NCI-H1048 (cell line): ENCODE data around the gene DIAPH2.

Experiments
- DNase-seq: peaks from one replicate; lab custom pipeline; 2025; lab: John Stamatoyannopoulos, UW

The DIAPH2 gene

DNA sequence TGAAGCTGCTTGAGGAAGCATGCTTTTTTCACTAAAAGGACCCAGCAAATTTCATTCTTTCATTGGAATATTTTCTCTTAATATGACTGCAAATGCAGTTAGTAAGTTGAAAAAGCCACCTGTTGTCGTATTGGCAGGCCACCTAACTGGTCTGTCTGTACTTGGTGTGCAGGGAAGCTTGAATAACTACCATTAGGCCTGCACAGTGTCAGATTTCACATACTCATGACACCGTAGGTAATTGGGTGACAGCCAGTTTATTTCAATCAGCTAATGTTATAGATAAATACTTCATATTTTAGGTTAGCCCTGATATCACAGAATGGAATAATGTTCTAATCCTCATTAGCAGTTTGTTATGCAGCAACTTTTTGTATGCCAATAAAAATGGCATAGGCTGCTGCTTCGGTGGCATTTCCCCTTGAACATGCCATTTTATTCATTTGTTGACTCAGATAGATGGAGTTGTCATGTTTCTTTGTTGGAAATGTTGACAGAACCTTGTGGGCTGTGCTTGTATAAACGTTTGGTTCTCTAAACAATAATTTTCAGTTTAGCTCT, 372.8 kb downstream of the DIAPH2 start:
- no peak for DNase-seq

DNA sequence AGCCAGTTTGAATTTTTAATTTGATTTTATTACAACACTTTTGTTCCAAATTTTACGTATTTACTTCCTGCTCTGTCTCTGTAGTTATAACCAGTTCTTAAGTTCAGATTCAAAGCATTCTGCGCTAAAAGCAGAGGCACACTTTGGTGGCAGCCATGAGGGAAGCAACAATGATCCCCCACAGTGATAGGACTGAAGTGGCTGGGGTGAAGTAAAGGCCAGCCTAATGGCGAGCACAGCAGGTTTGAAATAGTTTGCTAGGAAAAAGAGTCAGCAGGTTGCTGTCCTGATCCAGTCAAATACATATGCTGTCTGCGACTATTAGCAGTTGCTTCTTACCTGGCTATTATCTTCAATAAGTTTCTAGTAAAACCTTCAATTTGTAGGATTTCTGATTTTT, 375.4 kb downstream of the DIAPH2 start:
- no peak for DNase-seq

DNA sequence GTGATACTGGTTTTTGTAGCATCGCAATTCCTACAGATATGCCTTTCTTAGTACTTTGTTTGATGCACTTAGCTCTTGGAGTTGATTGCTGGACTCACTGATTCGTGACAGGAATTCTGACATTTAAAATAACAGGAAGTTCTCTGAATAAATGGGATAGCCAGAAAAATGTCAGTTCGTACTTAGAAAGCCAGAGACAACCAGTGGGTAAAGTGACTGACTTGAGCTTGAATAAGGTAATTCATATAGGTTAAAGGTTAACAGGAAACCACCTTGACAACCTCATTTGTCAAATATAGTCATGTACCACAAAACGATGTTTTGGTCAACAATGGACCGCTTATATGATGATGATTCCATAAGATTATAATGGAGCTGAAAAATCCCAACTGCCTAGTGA, 380.4 kb downstream of the DIAPH2 start:
- no peak for DNase-seq

DNA sequence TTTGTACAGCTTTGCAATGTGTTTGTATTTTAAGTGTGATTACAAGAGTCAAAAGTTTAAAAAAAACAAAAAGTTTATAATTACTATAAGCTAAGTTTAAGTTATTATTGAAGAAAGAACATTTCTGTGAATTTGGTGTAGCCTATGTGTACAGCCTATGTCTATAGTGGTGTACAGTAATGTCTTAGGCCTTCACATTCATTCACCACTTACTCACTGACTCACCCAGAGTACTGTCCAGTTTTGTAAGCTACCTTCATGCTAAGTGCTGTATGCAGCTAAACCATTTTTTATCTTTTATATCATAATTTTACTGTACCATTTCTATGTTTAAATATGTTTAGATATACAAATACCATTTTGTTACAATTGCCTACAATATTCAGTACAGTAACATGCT, 381.3 kb downstream of the DIAPH2 start:
- no peak for DNase-seq

DNA sequence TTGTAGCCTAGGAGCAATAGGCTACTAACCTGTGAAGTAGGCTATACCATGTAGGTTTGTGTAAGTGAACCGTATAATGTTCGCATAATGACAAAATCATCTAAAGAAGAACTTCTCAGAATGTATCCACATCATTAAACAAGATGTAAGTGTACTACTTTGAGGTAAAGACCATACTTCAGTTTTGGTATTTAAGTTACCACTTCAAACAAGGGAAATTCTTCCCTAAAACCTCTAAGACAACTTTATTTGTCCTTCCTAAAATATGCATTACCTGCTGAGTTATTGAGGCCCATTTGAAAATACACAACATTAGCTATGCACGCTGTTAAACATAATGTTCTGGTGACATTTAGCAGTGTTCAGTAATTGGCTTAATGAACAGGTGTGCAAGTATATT, 381.7 kb downstream of the DIAPH2 start:
- DNase-seq: no peak

DNA sequence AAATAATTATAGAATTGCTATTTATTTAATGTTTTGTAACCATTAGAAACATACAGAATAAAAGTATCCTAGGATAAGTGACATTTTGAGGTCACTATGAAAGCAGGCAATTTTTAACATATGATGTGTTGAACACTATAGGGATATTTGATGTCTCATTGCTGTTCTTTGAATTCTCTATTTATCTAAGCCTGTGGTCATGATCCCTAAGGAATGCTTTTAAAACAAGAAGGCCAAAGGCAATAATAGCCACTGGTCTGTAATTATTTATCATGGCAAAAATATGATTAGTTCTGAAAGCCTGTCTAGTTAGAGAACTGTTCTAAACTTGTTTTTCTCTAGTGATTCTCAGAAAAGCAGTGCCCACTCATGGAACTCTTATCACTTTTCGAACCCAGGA, 385.7 kb downstream of the DIAPH2 start:
- DNase-seq: no peak

DNA sequence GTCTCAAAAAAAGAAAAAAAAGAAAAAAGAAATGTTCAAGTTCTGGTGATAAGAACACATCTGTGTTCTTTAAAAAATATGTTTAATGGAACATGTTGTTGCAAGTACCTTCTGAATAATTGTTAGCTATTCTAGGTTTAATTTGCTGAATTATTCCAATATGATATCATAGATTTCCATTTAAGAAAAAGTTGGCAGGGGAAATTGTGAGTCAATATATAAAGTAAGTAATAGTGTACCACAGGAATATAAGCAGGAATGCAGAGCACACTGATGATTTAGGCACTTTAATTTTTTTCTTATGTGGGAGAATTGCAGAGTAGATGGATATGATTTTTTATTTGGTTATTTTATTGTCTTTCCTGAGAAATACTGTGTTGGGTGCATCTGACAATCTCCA, 389.8 kb downstream of the DIAPH2 start:
- DNase-seq: no peak

DNA sequence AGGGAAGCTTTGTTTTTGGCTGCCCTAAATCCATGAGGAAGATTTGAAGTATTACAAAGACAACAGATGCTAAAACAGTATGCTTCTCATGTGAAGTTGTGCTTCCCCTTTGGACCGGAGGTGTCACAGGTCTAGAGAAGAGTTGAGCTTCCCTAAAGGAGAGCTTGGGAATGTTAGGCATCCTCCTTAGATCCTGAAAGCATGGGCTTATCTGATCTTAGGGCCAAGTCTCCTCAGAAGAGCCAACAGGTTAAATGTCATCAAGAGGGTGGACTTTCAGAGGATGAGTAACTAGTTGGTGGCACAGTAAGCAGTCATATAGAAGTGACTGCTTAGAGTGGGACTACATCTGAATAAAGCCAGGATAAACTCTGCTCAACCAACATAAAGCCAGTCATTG, 404.5 kb downstream of the DIAPH2 start:
- no peak for DNase-seq

DNA sequence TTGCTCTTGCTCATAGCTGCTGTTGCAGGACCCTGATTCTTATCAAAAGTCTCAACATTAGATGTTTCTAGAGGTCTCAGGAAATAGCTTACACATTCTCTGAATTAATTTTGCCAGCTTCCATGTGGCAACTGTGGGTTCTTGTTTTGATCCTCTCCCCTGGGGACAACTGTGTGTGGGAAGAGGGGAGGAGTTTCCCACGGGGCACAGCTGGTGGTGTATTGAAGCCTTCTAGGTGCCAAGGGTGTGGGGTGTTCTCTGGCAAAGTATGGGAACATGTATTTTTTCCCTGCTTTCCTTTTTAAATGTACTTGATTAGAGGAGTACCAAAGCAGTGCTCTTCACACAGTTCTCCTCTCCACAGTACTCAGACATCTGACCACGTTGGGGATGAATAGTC, 411.7 kb downstream of the DIAPH2 start:
- DNase-seq: no peak

DNA sequence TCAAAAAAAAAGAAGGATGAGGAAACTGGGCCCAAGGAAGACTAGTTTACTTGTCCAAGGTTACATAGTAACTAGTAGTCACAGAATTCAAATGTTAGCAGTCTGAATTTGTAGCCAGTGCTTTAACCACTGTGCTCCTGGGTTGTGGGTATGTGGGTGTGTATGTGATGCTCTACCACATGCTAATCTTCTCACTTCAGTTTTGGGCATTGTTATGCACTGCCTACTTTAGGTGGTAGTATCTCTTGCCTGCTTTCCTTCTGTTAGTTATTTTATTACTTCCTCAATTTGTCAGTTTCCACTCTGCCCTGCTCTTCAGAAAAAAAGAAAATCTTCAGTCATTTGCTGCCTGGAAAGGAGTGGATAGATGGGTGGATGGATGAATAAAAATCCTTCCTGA, 418.3 kb downstream of the DIAPH2 start:
- no peak for DNase-seq

DNA sequence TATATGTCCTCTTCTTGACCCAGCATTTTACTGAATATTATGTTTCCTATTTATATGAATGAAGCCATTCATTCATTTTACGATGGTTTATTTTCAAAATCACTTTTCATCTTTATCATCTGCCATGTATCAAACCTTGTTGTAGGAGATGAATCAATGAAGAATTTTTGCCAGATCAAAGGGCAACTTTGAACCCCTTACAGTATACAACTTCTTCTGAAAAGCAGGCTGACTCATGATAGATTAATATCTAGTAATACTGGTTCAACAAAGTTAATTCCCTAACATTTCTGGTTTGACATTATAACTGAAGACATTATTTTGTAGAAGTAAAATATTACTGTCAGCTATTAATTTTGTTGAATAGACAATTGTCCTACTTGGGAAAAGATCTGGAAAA, 425.1 kb downstream of the DIAPH2 start:
- DNase-seq: no peak

DNA sequence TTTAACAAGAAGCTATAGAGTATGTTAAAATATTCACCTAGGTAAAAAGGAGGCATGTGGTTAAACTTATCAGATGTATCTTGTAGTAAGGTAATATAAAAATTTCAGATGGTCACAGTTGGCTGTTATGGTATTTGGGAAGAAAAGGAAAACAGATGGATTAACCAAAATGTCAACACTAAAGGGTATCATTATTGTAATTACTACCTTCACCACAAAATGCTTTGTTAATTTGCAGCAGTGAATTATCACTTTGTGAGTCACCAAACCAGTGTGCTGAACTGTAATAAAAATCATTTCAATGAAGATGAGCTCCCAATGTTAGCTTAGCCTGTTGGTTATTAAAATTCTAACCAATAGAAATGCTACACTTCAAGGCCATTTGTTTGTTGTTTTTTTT, 432.9 kb downstream of the DIAPH2 start:
- no peak for DNase-seq

DNA sequence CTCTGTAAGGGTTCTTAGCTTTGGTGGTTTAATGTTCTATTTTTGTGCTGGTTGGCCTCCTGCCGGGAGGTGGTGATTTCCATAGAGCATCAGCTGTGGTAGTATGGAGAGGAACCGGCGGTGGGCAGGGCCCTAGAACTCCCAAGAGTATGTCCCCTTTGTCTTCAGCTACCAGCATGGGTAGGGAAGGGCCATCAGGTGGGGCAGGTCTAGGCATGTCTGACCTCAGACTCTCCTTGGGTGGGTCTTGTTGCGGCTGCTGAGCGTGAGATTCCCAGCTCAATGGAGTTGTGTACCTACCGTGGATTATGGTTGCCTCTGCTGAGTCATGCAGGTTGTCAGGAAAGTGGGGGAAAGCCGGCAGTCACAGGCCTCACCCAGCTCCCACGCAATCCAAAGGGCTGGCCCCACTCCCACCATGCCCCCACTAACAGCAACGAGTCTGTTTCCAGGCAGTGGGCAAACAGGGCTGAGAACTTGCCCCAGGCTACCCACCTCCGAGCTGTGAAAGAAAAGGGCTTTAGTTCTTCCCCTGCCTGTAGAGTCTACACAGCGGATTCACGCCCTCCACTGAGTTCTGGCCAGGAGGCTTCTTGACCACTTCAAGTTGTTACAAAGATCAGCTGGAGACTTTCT, 434.9 kb downstream of the DIAPH2 start:
- DNase-seq: no peak

DNA sequence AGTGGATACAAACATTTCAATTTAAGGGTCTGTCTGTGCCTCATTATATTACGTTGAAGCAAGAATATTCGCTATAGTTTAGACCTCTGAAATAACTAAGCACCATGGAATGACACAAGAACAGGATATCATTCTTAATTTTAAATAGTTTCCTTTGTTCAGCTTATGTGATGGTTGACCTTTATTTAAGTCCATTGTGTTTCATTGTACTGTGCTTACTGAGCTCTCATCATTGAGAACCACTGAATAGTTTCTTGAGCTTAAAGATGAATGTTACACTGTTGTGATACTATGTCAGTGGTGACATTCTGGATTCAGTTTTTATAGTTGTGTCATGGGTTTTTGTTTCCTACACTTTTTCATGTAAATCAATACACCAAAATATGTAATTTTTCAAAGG, 438.4 kb downstream of the DIAPH2 start:
- DNase-seq: no peak

DNA sequence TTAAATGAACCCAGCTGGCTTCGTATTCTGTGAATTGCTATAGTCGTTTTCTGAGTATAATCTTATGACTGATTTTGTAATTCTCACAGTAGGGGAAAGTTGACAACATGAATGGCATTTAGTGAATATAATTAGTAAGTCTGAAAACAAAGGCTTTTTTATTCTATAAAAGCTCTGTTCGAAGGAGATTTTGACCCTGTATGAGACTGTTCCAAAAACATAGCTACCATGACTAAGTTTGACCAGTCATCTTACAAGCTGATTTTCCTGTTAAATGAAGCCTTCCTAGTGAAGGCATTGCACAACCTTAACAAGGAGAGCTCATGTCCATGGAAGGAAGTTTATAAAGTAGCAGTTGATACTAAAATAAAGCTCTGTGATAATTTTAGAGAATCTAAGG, 441.4 kb downstream of the DIAPH2 start:
- no peak for DNase-seq

DNA sequence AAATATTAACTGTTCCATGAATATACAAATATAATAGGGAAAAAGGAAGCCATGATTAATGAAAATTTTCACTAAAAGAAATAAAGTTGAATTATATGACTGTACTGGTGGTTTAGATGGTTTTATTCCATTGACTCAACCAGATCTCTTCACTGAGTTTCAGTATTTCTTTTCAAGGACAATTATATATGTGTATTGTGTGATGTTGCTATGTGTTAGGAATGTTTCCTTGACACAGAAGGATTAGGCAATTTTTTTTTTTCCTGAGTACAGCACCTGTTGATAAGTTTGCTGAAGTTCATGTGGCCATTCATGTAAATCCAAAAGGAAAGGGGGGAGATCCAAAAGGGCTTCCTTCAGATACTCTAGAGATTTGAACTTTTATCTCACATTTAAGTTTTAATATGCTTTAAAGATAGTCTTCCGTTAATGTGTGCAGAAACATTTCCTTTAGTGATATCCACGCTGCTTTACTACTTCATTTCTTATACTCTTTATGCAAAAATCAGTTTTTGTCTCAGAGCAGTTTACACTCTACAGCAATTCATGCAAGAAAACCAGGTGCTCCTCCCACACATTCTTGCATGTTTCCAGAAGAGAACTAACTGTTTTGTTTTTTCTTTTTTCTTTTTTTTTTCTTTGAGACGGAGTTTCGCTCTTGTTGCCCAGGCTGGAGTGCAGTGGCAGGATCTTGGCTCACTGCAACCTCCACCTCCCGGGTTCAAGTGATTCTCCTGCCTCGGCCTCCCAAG, 448.2 kb downstream of the DIAPH2 start:
- no peak for DNase-seq

DNA sequence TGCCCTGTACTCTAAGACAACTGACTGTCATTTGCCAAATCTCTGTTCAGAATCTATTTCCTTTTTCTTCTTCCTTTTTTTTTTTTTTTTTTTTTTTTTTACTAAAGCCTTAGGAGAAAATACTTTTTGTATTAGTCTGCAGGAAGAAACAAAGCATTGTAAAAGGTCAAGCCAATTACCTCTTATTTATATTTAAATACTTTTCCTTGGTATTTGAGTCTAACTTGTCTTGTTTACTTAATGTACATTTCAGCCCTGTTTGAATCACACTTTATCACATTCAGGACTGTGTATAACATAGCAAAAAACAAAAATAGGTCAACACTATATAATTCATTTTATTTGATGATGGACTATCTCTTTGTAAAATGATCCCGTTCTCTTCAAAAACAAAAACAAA, 461.3 kb downstream of the DIAPH2 start:
- DNase-seq: no peak

DNA sequence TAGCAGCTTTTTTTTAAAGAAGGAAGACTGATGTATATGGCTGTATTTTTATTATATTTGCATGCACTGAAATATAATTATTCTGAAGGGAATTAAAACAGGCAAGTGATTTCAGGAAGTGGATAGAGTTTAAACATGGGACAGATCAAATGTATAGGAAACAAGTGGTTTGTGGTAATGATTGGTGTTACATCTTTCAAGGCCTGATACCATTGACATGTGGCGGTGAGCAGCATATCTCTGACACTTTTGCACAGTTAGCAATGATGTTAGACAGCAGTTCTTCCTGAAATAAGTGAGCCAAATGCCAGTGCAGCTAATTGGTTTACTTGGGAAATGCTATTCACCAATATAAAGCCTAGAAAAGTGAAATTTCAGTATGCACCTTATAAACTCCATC, 471.2 kb downstream of the DIAPH2 start:
- no peak for DNase-seq

DNA sequence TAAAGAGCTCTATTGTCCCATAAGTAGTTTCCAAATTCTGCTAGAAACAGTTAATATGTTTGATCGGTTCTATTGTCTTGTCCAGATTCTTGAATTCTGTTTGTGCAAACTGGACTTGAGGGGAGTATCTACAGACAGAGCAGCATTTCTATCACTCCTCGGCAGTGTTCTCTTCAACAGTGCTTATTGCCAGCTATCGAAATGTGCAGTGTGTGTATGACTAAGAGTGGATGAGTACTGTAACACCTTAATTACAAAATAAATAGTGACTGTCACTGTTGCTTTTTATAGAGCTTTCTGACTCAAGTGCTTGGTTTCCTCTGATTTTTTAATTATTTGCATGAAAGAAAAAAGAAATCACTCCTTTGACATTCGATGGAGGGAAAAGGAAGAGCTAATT, 473.6 kb downstream of the DIAPH2 start:
- no peak for DNase-seq

DNA sequence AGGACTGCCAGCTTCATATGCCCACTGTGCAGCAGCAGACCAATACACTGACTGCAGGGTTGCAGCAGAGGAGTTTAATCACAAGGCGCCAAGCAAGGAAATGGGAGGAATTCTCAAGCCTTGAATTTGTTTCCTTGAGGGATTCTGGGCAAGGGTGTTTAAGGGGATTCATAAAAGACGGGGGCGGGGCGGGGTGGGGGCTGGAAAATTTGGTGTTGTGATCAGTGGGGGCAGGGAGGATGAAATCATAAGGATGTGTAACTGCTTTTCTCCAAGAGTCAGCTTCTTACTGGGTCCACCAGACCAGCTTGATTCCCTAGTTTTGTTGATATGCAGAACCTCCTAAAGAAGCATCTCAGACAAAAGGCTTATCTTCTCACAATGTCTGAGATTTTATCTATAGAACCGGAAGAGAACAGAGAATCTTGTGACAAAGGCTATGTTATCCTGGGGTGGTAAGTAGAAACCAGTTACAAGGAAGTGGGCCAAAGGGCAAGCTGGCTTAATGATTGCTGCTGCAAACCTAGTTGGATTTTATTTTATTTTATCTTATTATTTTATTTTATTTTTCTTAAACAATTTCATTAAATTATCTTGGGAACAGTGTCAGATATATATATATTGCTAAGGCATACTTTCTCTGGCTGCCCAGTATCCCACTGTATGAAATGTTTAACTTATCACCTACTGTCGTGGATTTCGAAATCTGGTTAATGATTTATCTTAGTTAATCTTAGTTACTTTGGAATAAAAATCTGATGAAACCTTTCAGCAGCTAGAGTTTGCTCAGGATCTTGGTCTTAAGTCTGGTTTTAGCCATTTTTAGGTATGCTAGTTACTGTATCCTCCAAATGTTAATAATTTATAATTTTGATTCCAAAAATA, 475.5 kb downstream of the DIAPH2 start:
- DNase-seq: no peak

DNA sequence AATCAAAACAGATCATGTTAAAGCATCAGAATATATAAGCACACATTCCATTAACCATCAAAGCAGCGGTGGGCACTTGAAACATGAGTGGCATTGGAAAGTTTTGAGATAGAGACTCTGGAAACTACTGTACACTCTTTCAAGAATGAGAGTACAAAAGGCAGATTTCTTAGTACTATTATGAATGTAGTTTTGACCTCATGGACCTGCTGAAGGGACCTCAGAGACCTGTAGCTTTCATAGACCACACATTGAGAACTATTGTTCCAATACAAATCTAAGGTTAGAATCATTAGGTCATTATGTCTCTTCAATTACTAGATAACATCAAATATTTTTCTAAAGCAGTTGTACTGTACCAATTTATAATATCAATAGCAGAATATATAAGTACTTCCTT, 482.7 kb downstream of the DIAPH2 start:
- DNase-seq: no peak

DNA sequence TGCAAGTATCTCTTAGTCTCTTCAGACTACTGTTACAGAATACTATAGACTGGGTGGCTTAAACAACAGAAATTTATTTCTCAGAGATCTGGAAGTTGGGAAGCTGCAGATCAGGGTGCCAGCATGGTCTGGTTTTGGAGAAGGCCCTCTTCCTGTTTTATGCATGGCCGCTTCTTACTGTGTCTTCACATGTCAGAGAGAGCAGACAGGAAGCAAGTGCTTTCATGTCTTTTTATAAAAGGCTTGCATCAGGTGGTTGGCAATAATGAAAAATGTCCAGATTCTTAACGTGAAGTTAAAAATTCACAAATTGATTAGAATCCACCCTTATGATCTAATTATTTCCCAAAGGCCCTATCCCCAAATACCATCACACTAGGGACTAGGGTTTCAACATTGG, 484.0 kb downstream of the DIAPH2 start:
- DNase-seq: no peak

DNA sequence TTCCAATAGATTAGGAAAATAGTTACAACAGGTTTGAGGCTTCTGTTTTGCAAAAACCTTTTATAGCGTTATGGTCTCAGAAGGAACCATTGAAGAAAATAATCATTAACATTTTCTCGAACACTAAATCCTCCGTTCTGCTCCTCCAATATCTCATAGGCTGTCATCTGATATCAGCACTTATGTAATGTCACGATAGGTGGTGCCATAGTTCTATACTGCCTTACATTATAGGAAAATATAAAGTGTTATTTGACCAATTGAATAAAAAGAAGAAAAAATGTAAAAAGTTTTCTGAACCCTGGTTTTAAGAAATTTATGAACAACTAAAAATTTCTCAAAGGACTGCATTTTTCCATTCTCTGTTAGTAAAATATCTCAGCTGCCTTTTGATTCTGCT, 490.5 kb downstream of the DIAPH2 start:
- no peak for DNase-seq
